NCI-H1694 treated with DMSO at 0.1 percent for 48 hours (cell line): ENCODE measurements around the gene C6orf118.

ENCODE experiments used
- DNase-seq: peaks from one replicate; lab custom pipeline; 2025; lab: John Stamatoyannopoulos, UW

C6orf118 gene

DNA sequence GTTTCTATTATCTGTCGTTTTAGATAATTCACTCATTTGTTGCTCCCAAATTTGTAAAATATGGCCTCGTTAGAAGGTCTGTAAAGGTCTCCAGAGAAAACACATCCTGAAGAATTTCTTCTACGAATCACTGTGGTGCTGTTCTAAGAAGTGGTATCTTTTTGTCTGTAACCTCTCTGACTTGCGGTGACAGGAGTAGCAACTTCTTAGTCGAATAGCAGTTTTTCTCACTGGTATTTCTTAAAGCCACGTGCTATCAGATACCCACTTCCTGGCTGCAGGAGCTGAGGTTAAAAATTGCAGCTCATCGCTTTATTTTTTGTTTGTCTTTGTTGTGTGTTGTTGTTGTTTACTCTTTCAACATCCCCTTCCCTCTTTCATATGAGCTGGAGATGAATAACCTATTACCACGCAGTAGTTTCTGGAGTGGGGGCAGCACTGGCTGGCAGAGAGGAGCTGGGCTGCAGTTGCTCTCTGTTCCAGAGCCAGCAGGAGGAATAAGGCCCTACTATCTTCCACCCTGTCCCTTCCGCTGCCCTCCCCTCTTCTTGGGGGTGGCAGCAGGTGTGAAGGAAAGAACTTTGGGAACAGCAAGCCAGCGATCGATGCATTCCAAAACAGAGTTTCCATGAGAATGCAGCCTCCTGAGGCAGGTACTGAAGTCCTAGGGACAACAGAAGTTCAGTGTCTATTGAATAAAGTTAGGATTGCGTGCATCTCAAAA lies 64.7 kb downstream of the C6orf118 start:
- DNase-seq = no peak

DNA sequence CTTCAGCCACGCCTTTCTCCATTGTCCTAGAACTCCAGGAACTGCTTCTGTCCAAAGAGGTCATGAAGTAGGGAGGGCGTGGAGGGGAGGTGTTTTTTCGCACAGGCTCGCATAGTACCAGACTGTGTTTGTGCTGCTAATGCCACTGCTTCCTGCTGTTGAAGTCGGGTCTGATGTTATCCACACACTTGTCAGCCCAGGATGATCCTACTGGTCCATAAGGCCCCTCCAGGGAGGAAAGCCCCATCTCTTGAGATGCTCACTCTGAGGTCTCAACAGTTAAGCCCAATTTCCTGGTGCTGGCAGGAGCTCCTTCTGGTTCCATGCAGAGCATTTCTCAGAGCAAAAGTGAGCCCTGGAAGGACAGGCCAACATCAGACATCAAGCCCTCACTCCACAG lies 65.6 kb downstream of the C6orf118 start:
- DNase-seq = no peak

DNA sequence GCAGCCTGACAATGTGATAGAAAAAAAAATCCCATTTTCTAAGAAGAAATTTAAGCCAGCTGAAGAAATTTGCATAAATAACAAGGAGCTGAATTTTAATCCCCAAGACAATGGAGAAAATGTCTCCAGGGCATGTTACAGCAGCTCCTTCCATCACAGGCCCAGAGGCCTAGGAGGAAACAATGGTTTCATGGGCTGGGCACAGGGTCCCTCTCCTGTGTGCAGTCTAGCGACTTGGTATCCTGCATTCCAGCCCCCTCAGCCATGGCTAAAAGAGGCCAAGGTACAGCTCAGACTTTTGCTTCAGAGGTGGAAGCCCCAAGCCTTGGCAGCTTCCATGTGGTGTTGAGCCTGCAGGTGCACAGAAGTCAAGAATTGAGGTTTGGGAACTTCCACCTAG lies 73.1 kb downstream of the C6orf118 start:
- DNase-seq = no peak

DNA sequence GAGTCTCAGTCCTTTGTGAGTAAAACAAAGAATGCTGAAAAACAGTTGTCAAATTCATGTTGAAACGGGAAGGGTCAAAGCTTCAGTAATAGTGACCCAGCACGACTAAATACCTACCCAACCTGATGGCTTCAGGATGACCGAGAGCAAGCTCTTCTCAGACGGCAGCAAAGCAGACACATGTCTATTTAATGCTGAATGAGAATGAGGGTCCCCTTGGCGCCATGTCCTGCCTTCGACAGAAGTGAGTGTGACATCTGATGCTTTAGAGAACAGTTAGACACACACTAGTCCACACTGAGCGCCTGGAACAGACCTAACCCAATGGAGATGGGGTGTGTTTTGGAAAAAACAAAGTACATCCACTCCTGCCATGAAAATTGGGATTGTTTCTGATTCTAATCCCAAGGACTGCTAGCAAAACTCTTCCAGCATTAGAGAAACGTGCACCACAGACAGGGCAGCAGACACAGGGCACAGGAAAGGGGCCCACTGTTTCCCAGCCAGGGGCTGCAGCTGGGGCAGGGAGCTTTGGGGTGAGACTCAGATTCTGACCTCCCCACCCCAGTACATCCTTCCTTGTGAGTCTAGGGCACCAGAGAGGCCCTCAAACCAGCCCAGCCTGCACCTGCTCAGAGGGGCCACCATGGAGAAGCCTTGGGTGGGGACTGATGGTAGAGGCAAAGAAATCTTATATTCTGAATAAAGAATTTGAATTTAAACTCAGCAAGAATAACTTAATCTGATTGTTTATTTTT lies 76.5 kb downstream of the C6orf118 start:
- no peak for DNase-seq

DNA sequence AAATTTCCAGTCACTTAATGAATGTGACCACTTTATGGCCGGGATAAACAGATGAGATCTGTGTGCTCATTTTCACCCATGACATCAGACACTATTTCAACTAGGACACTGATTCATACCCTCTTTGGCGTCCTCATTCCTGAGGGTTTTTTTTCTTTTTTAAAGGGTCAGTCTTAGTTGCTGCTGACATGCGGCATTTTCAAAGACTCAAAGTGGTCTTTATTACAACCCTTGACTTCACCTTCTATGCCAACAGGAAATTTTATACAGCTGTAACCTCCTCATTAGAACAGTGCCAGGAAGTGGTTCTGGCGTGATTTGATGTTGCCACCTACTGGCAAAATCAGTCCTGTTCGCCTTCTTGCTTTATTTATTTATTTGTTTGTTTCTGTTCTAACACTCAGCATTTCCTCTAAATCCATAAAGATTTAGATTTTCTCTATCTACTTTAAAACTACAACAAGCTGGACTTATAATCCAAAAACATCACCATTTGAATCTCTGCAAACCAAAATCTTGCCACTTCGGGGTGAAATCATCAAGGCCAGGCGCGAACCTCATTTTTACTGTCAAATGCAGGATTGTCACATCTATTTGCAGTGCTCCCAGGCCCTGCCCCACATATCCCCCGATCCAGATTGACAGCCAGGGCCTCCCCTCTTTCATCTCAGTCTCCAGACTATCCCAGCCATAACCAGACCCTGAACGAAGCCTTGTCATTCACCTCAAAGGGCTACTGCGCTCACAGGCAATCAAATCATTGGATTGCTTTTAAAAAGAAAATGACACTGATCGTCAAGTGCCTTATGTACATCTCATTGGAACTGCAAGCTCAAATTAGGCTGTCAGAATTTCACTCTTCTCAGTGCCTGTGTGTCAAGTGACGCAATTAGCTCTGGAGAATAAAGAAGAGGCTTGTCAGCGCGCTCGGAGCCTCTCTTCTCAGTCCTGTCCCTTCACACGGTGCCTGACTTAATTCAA lies 77.5 kb downstream of the C6orf118 start:
- peak; percentile 6 for DNase-seq

DNA sequence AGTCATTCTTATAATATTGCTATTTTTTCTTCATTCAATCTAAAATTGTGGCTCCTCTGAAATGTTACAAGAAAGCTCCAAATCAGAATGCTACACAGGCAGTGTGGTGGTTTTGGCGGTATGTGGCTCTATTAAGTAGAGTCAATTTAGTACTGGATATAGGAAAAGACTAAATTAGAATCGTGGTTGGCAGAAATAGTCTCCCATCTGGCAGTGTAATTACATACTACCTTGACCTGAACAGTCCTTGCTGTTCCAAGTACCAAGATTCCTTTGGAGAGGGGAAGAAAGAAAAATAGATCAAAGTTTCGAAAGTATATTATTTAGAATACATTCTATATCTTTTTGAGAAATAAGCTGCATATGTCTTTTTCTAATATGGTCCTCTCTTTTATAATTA lies 78.2 kb downstream of the C6orf118 start:
- DNase-seq = no peak
